Fibroblast of villous mesenchyme (primary cell): Measurements from ENCODE around the gene ST3GAL4. TPM values are rescaled to one million over a fixed set of nuclear protein-coding genes. Genes with fewer than 3 reads are reported as not detected.

ENCODE experiments used
- DNase-seq: peaks from one replicate; pipeline ENCODE4 v3.0.0-alpha.2; 2010; ENCODE audit warnings: low read depth
- H3K4me3 ChIP-seq: 2 replicates; pipeline ENCODE4 v1.5.1; 2011; ENCODE audit warnings: low read depth, mild to moderate bottlenecking, low read length
- small RNA-seq: library from RNA; depleted of rRNA; stranded (forward); fragments of <200 nt; gene quantifications from one replicate; pipeline ENCODE3, GENCODE V24; 2012
- total RNA-seq: library from RNA; depleted of rRNA; stranded (reverse); fragments of >200 nt; gene quantifications from 2 replicates; pipeline ENCODE4 v1.2.3, GENCODE V29; 2012
- TF ChIP-seq, protein P1 (sequence below): IDR thresholded peaks from 2 replicates; pipeline ENCODE4 v1.5.1; 2012; ENCODE audit warnings: low read depth, mild to moderate bottlenecking, low read length; ENCODE audit not compliant: insufficient read depth

The ST3GAL4 gene
- total RNA-seq, 1 donor = 16.8 TPM

DNA sequence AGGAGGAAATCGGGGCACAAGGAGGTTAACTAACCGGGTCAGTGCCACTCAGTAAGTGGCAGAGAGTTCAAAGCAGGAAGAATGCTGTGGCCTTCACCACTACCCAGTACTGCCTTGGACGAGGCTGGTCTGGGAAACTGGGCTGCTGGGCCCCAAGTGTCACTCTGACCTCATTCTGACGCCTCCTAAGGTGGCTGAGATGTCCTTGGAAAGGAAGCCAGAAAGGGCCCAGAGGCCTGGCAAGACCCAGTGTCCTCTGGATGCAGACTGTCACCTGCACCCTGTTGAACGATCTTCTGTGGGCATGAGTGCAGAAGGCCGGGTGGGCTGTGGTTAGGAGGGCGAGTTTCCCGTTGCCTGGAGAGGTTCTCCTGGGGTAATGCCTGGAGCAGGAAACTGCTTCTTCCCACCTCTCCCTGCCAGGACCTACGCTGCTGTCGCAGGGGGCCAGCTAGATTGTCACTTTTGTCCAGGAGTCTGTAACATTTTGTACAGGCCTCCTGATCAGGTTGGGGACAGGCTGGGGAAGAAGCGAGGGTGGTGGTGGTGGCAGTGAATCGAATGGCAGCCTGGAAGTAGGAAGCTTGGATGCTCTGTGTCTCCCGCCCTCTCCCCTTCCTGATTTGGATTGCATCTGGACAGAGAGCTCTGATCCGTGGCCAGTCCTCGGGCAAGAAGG lies 105.1 kb downstream of the ST3GAL4 start:
- TF ChIP-seq, protein P1, sequence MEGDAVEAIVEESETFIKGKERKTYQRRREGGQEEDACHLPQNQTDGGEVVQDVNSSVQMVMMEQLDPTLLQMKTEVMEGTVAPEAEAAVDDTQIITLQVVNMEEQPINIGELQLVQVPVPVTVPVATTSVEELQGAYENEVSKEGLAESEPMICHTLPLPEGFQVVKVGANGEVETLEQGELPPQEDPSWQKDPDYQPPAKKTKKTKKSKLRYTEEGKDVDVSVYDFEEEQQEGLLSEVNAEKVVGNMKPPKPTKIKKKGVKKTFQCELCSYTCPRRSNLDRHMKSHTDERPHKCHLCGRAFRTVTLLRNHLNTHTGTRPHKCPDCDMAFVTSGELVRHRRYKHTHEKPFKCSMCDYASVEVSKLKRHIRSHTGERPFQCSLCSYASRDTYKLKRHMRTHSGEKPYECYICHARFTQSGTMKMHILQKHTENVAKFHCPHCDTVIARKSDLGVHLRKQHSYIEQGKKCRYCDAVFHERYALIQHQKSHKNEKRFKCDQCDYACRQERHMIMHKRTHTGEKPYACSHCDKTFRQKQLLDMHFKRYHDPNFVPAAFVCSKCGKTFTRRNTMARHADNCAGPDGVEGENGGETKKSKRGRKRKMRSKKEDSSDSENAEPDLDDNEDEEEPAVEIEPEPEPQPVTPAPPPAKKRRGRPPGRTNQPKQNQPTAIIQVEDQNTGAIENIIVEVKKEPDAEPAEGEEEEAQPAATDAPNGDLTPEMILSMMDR = no peak
- no peak for DNase-seq
- no peak overlapping the region for H3K4me3 ChIP-seq

DNA sequence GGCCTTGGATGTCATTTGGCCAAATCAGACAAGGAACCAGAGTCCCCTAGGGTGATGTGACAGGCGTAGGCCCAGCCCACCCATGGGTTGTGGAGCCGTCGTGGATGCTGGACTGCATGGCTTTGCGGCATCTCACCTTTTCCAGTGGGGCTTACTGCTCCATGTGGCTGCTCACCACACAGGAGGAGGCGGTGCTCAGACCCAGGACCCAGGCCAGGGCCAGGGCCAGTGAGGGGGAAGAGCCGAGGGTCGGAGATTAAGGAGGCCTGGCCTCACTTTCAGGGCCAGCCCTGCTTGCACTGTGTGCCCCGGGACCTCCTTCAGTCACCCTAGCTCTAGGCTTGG lies 105.6 kb downstream of the ST3GAL4 start:
- DNase-seq = no peak
- H3K4me3 ChIP-seq = no peak overlapping the region
- TF ChIP-seq, protein P1 = no peak

DNA sequence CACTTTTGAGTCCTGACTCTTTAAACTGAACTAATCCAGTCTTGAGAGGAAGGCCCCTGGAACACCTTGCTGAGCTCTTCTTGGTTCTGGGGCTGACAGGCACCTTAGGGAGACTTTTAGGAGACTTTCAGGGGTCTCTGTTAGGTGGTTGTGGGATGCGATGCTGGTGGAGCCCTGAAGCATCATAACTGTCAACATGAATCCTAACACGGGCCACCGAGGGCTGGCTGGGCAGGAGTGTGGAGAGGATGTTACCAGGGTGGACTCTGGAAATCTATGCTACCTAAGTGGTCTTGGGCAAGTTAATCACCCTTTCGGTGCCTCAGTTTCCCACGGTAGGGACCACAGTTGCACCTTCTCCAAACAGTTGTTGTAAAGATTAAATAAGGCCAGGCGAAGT lies 106.5 kb downstream of the ST3GAL4 start:
- TF ChIP-seq, protein P1 = no peak
- DNase-seq = no peak
- no peak overlapping the region for H3K4me3 ChIP-seq

DNA sequence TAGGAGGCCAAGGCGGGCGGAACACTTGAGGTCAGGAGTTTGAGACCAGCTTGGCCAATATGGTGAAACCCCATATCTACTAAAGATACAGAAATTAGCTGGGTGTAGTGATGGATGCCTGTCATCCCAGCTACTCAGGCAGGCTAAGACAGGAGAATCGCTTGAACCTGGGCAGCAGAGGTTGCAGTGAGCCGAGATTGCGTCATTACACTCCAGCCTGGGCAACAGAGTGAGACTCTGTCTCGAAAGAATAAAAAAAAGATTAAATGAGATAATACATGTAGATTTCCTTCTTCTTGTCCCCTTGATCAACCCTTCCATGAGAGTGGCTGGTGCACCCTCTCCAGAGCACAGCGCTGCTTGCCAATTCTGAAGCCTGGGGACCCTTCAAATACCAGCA lies 106.9 kb downstream of the ST3GAL4 start:
- no peak overlapping the region for H3K4me3 ChIP-seq
- TF ChIP-seq, protein P1 = no peak
- no peak for DNase-seq

Small RNA genes lying within 50 kb of the gene (small RNA-seq; reads per million reads assigned to genes)
- not detected for gene AP001318.3

Other genes starting within 250 kb of the ST3GAL4 start
- gene RPUSD4, start 144.0 kb upstream of the ST3GAL4 start, total RNA-seq = 18.0 and 19.0 TPM in 2 replicates
- 25.8 and 38.0 TPM in 2 replicates for gene FAM118B, start 143.9 kb upstream of the ST3GAL4 start, total RNA-seq
- 85.4 and 102 TPM in 2 replicates for gene SRPRA, start 86.8 kb upstream of the ST3GAL4 start, total RNA-seq
- gene FOXRED1, start 86.5 kb upstream of the ST3GAL4 start, total RNA-seq = 6.0 and 10.3 TPM in 2 replicates
- gene TIRAP, start 72.6 kb upstream of the ST3GAL4 start, total RNA-seq = 7.4 and 7.8 TPM in 2 replicates
- 10.4 and 12.9 TPM in 2 replicates for gene DCPS, start 51.6 kb upstream of the ST3GAL4 start, total RNA-seq